M059J (cell line): ENCODE measurements around the gene TAMALIN. TPM values are rescaled to one million over a fixed set of nuclear protein-coding genes. Genes with fewer than 3 reads are reported as not detected.

Source experiments
- DNase-seq: peaks from one replicate; pipeline ENCODE4 v3.0.0-alpha.2; 2012; ENCODE audit warnings: low read depth
- total RNA-seq: library from RNA; depleted of rRNA; stranded (reverse); fragments of >200 nt; shearing (Covaris generic); gene quantifications from 2 replicates; pipeline ENCODE4 v1.2.3, GENCODE V29; 2014

Gene TAMALIN
- total RNA-seq, 1 experiment from 2014 or later = 0.25 TPM

DNA sequence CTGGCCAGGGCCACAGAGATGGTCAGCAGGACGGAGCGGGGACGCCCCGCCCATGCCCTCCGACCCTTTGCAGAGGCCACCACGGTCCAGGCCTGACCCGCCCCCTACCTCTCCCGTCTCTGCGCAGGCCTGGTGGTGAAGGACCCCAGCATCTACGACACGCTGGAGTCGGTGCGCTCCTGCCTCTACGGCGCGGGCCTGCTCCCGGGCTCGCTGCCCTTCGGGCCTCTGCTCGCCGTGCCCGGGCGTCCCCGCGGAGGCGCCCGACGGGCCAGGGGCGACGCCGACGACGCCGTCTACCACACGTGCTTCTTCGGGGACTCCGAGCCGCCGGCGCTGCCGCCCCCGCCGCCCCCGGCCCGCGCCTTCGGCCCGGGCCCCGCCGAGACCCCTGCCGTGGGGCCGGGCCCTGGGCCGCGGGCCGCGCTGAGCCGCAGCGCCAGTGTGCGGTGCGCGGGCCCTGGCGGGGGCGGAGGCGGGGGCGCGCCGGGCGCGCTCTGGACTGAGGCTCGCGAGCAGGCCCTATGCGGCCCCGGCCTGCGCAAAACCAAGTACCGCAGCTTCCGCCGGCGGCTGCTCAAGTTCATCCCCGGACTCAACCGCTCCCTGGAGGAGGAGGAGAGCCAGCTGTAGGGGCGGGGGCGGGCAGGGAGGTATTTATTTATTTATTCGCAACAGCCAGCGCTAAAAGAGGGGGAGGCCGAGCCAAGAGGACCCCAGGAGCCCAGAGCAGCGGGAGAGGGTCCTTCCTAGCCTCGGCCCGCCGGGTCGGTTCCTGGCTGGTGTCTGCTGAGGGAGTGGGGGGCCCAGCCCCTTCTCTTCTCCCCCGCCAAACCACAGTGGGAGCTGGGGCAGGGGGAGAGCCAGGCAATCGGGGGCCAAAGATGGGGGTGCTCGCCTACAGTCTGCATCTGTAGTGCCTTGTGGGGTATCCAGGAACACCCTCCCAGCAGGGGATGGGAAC, 8.1 kb downstream of the TAMALIN start:
- no peak for DNase-seq

DNA sequence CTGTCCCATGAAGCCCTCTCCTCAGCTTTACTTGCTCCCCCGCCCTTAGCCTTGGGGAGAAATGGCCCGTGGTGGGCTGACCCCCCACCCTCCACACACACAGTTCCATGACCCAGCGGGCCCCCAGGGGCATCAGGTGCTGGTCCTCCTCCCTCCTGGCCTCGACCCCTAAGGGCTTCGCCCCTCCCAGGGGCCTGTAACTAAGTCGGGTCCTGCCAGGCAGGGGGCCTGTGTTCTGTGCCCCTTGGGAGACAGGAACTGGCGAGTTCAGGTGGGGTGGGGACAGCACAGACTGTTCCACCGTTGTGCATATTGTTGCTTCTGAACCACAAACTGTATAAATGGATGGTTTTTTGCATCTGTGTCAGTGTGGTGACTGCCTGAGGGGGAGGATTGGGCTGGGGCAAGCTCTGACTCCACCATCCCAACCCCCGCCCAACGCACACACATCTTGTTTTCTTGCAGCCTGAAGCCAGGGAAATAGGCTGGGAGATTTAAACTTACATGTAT, 8.8 kb downstream of the TAMALIN start:
- DNase-seq = no peak

DNA sequence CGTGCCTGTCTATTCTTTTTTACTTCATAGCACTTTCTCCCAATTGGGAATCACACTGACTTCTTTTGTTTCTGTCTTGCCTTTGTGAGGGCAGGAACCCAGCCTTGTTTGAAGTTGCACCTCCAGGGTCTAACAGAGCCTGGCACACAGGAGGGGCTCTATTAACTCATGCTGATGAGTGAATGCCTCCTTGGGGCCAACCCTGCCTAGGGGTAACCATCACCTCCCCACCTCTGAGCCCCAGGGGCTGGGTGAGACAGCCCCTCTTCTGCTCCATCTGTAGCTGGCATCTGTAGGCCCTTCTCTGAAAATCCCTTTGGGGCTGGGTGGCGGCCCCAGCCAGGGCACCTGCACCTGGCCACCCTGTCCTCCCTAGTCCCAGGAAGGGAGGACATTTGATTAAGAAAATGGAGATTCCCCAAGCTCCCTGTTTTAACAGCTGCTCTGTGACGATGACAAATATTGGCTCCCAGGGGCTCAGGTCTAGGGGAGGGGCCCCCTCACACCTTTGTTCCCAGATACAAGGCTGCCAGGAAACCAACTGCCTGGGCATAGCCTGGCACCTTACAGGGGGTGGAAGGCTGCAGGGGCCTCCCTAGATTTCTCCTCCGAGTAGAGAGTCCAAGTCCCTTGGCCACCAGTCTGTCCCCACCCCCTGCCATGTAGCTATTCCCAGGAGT, 11.8 kb downstream of the TAMALIN start:
- DNase-seq = no peak

DNA sequence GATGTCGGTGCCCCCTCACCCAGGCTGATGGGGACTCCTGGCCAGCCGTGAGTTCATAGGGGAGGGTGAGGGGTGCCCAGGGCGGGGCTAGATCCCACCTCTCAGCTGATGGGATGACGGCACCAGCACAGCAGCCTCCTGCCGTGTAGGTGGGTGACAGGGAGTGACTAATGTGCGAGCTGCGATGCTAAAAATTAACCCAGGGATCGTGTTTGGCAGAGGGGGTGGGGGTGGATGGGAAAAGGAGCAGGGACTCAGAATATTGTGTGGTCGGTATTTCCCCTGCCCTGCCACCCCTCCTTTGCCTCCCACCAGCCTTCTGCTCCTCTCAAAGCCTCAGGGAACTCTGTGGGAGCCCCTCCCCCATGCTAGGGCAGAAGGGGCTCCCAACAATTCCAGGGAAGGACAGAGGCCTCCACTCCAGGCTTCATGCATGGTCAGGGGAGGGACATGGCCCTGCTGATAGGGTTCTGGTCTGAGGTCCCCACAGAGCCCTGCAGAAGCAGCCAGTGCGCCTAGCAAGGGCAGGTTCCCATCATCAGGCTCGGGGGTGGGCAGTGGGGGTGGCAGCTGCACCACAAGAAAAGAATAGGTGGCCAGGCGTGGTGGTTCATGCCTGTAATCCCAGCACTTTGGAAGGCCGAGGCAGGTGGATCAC, 12.5 kb downstream of the TAMALIN start:
- no peak for DNase-seq

DNA sequence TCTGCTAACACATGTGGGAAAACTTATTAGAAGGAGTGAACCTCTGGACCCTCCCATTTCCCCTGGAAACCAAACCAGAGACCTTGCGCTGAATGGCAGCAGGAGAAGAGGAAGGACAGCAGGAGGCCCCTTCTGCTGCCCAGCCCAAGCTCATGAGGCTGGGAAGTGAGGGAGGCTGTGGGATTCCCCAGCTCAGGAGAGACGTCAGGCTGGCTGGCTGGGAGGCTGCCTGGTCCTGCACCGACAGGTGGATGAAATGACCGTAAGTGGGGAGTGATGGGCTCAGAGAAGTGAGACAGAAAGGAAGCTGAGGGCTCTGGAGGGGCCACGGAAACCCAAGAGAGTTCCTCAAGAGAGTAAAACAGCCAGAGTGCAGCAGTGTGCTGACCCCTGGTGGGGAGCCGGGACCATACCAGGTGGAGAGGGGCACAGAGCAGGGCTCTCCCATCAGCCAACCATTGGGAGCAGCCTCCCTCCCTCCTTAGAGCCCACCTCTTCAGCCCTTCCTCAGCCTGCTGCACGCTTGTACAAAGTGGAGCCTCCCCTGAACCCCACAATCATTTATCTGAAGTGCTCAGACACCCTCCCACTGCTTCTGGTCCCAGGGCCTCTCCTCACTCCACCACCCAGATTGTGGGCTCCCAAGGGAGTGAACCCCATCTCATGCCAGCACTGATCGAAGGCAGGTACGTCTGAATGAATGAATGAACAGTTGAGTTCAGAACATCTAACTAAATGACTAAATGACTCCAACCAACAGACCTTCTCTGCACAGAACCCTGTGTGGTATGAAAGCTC, 14.0 kb downstream of the TAMALIN start:
- DNase-seq = peak; percentile 39

DNA sequence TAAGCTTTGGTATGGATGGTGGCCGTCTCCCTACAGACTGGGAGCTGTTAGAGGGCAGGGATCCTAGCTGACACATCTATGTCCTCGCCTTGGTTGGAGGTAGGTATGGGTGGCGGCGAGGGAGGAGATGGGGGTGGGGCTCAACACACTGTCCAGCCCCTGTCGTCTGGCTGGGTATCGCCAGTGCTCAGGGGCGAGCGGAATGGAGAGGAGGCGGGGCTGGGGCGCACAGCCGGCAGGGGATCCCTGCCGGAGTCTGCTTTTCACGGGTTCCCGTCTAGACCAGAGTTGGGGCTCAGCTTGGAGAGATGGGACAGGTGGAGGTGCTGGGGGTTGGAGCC, 16.1 kb downstream of the TAMALIN start:
- peak; percentile 12 for DNase-seq

DNA sequence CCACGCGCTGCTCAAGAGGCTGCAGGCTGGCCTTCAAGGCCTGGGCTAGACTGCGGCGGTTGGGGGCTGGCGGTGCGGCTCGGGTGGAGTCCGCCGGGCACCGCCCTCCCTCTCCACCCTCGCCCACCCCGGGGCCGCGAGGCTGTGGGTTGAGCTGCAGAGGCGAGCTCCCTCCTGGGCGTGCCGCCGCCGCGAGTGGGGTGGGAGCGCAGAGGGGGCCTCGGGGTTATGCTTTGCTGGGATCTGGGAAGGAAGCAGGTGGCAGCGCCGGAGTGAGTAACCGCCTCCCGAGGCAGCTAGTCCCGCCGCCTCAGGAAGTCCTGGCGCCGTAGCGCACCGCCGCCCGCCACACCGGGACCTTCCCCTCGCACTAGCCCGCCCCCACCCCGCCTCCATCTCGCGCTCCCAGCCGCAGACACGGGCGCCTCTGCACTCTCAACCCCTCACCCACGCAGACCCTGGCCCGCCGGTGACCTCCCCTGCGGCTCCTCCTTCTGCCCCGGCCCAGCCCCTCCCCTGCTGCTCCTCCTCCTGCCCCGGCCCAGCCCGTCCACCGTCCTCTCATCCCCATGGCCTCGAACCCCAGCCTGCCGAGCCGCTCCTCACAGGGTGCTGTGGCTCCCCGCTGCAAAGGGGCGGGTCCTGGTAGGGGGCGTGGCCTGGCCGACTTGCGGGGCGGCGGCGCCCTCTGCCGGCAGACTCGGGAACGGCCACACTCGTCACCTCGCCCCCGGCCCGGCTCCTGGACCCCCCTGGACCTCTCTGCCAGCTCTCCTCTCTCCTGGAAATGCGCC, 16.6 kb downstream of the TAMALIN start:
- peak; percentile 57 for DNase-seq

DNA sequence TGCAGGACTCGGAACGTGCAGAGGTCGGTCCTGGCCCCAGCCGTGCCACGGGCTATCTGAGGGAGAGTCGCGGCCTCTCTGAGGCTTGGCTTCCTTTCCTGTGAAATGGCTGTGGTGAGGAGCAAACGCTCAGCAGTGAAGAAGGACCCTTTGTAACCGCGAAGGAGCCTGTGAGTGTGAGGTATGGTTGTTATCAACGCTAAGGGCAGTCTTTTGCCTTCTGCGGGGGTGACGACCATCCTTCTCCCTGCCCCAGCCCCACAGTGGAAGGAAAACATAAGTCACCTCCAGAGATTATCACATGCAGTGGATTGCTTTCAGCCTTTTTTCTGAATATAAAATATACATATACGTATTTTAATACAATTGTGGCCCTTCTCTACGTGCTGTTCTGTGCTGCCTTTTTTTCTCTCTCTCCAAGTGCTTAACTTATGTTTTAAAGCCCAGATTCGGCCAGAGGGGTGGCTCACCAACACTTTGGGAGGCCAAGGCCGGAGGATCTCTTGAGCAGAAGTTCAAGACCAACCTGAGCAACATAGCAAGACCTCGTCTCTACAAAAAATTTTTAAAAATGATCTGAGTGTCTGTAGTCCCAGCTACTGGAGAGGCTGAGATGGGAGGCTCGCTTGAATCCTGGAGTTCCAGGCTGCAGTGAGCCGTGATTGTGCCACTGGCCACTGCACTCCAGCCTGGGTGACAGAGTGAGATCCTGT, 17.4 kb downstream of the TAMALIN start:
- no peak for DNase-seq

DNA sequence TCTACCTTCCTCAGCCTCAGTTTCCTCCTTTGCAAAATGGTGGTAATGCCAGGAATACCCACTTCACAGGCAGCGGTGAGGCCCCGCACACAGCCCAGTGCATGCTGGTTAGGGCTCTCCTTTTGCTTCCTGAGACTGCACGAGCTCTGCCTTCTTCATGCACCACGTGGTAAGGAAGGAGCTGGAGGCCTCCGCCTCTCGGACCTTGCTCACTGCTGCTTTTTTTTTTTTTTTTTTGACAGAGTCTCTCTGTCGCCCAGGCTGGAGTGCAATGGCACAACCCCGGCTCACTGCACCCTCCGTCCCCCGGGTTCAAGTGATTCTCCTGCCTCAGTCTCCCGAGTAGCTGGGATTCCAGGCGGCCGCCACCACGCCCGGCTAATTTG, 18.1 kb downstream of the TAMALIN start:
- no peak for DNase-seq

DNA sequence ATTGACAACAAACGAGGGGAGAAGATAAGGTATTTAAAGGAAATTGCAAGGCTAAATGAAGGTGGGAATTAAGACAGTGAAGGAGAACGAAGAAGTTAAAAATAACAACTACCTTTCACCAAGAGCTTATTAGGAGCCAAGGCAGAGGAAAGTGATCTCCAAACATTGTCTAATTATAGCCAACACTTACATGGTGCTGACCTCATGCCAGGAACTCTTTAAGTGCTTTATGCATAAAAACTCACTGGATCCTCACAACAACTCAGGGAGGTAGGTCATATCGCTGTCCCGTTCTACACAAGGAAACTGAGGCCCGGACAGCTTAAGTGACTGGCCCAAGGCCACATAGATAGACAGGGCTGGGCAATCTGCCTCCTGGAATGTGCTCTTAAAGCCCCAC, 19.5 kb downstream of the TAMALIN start:
- no peak for DNase-seq

DNA sequence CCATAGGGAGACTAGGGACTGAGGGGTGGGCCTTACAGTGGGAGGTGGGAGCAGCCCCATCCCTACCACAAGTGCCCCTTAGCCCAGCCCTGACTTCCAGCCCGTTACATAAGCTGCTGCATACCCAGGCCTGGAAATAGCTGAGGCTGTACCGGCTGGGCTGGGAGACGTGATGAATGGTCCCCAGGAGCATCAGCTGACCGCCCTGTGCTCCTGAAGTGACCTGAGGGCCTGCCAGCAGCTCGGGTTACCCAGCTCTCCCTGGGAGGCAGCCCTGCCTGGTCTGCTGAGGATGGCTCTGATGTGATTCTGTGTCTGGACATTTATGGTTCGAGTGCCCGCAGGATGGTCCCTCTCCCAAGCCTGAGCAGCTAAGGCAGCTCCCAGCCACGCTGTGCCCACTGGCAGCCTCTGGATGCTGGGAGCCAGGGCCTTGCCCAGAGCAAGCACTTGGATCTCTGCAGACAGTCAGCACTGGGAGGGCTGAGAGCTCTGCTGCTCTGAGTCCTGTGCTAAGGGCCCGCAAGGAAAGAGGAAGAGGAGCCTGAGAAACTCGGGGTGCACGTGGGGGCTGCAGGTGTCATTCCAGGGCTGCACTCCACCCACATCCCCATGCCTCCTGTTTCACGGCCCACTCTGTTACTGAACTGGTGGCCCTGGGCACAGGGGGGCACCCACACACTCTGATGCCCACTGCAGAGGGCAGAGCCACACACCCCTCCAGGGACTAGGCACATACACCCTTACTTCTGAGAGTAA, 20.5 kb downstream of the TAMALIN start:
- DNase-seq = no peak

DNA sequence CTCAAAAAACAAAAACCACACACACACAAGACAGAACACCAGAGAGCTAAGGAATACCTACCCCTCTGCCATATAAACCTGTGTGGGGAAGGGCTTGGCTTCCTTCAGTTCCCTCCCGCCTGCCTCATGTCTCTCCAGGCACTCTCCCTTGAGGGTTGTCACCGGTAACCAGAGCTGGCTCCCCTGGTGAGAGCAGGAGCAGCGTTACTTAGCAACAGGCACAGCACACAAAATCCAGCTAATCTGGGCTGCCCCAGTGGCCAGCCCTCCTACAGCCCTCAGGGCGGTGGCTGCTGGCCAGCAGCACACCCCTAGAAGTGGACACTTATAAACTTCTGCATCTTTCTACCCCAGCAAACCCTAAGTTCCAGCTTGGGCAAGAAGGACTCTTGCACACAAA, 22.9 kb downstream of the TAMALIN start:
- peak; percentile 87 for DNase-seq

DNA sequence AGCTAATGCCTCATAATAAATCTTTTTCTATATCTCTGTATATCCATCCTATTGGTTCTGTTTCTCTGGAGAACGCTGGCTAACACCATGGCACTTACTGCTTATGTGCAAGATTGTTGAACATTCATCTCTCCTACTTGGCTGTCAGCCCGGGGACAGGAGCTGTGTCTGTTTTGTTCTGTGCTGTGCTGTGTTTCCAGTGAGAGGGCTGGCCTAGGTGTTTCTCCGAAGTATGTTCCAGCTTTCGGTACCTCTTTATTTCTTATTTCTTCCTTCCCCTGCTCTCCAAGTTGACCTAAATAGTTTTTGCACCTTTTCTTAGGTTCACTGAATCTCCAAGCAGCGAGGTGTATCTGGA, 25.7 kb downstream of the TAMALIN start:
- DNase-seq = peak; percentile 68

DNA sequence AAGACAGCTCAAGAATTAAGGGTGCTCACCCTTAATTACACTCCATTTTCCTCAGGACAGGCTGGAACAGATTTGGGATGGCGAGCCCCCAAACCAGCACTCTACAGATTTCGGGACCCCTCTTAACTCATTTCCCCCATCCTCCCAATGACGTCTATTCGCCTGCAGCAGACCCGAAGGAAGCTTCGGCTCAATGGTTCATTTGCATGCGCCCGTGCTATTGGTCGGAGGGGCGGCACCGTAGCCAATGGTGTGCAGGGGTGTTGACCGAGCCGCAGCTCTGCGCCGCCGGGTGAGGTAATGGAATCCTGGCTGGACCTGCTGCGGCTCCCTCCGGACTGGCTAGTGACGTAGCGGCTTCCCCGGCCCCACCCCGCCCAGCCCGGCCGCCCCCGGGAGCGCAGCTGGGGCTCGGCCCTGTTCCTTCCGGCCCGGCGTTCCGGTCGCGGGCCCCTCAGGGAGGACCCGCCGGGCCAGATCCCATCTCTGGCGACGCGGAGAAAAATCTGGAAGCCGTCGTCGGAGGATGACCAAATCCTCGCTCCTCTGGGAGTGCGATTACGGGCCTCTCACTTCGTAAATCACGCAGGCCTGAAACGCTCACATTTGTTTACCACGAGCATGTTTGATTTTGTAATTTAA, 26.2 kb downstream of the TAMALIN start:
- peak; percentile 94 for DNase-seq

DNA sequence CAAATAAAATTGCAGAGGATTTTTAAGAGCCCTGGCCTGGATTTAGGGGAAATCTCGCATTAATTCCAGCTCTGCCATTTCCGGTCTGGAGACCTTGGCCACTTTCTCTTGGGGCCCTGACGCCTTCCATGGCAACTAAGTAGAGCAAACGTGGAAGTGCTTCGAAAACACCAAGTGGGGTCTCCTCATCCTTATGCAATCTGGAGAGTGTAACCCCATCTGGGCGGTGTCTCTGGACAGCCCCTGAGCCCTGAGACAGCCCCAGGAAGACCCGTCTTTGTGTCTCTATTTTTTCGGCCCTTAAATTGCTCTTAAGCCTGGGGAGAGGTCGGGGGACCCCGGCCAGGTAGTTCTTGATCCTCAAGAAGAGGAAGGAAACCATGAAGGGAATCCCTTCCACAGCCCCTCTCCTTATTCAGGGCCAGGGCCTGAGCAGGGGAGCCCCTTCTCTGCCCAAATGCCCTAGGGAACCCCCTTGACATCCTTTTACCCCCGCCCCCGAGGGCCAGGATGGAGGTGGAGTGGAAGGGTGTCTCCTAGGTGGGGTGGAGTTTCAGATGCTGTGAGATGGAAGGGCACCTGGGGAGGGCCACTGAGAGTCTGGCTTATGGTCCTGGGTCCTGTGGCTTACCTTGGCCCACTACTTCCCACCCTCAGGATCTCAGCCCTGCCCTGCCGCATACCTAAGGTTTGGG, 26.8 kb downstream of the TAMALIN start:
- DNase-seq = no peak

DNA sequence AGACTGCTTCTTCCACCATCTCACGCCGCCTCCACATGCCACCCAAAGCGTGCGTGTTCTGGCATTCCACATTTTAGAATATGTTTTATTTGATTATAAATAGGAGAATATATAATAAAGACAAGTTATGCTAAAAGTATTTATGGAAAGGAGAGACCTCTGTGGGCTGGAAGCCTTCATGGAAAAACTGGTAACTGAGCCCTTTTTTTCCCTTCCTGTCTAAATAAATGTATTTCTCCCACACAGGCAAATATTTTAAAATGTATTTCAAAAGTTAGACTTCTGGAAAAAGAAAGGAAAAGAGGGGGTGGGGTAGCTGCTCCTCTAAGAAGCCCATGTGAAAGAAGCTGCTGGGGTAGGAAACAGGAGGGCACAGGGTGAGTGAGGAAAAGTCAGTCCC, 28.4 kb downstream of the TAMALIN start:
- DNase-seq = no peak

DNA sequence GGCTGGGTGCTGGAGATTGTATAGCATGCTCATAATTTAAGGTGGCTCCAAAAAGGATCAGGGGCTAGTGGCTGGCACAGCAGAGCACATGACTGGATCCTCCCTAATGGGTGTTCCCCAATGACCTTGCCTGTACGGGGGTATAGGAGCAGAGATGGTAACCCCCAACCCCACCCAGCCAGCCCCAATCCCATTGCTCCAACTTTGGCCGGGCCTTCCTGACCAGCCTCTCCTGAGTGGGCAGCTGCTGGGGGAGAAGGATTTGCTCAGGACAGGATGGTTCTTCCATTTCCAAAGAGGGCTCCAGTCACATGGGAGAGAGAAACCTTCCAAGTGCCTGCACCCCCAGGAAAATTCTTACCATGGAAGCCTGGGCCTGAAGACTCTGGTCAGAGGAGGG, 29.2 kb downstream of the TAMALIN start:
- DNase-seq = no peak

DNA sequence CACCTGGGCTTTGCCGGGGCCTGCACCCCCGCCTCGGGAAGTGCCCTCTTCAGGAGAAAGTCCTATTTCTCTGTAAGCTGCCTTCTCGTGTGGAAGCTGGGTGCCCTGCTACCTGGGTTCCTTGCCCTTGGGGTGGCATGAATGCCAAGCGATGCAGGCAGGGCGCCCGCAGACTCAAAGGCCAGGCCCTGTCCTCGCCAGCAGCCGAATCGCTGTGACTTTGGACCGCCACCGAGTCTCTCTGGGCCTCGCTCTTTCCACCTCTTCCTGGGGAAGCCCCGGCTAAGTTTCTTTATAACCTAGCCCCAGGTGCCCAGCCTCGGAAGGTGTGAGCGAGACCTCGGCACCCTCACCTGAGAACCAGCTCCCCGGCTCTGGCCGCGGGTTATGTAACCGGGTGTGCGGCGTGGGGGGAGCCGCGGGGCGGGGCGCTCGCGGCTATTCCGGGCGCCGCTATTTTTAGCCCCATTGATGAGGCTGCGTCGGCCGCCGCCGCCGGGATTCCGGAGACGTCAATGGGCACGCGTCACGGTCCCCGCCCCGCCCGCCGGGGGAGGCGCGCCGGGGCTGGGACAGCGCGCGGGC, 29.9 kb downstream of the TAMALIN start:
- DNase-seq = peak; percentile 77
